Measurements from ENCODE around the gene SUMO2.

Gene SUMO2

DNA sequence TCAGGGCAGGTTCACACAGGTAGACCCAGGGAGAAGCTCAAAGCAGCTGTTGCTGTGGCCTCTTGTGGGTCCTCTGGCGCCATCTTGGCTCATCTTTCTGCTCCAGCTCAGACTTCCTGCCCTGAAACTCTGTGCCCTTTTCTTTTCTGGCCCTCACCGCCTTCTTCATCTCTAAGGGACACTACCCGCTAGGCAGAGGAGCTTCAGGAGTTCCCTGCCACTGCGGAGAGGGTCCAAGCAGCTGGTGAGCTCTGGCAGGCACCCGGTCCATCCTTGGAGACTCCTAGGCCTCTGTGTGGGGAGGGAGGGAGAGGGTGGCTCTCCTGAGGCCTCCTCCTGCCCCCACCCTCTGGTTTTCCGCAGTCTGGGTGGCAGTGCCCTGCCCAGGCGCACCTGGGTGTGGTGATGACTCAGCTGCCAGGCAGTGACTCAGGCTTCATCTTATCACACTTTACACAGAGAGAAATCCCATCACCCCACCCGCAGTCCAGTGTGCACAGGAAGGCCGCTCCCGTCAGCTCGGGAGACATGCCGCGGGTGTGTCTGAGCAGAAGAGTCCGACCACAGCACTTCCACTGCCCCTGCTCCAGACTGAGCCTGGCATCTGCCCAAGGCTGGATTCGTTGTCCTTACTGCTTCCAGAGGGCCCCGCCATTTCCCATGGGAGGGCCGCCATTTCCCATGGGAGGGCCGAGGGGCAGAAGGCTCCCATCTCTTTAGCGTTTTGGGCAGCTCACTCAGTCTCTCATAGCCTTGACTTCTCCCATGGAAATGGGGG, 58.5 kb downstream of the SUMO2 start:
- DNase-seq (ENCODE audit: low spot score) = peak; percentile 74

DNA sequence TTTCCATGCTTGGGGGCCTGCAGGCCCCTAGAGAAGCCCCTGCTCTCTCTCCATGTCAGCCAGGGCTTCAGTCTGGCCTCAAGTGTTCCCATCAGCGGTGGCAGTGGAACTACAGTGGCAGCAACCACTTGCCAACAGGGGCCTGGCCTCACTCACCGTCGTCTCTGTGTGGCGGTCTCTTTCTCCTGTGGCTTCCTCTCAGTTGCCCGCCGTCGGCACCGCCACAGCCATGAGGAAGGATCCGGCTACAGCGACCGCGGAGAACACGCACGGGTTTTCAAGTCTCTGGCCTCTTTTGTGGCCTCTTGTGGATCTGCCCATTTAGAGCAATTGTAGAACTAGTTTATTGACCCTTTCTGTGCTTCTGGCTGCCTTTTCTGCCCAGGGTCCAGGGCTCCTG, 64.5 kb downstream of the SUMO2 start:
- no peak for DNase-seq (ENCODE audit: low spot score)

DNA sequence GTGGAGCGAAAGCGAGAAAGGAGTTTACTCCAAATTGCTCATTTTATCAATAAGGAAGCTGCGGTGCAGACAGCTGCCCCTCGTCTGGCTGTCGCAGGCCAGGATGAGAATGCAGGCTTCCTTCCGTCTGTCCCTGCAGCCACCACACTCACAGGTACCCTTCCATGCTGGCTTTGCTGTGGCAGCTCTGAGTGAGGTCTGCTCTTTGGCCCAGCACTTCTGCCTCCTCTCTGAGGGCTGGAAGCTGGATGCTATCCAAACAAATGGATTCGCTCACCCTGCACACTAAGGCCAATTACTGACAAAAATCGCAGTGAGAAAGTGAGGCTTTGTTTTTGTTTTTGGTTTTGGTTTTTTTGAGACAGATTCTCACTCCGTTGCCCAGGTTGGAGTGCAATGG, 66.0 kb downstream of the SUMO2 start:
- DNase-seq (ENCODE audit: low spot score) = no peak

All from CD4-positive, alpha-beta T cell treated with Interleukin-6 at 100 ng/mL for 8 hours (primary cell).